ENCODE measurements around the gene ALG12.

The ALG12 gene

GRCh38 chr22:49954991-49955580 is 36.8 kb upstream of the ALG12 start:
- H4K20me1 ChIP-seq = peaks cover 0 to 9% (median 0%) of the 10 kb centered on the region in 11 experiments; a peak in 2 of 22 replicates
- no peaks in the 10 kb centered on the region for H3K36me3 ChIP-seq
- no peaks in the 10 kb centered on the region for H3K27me3 ChIP-seq
- peak overlapping the region; percentile 43 to 92 (median 73) for H3K4me2 ChIP-seq
- no peak overlapping the region for H3K4me3 ChIP-seq
- no peak for TF ChIP-seq Cebpa-rat (IDR thresholded peaks at IDR 0.05)
- peaks cover 67 to 90% (median 80%) of the 10 kb centered on the region in 10 experiments for H3K4me1 ChIP-seq
- no peaks in the 10 kb centered on the region for H3K9me3 ChIP-seq (replicated peaks in 1 of 11)
- peak overlapping the region in 9 of 11 experiments; percentile 8 to 62 (median 24); a peak in 12 of 22 replicates for H3K9ac ChIP-seq
- H3K27ac ChIP-seq = peak overlapping the region in 1 of 11 experiments; percentile 14; a peak in 3 of 22 replicates

GRCh38 chr22:49954354-49954753 is 36.1 kb upstream of the ALG12 start:
- Histone ChIP-seq H3K36me3 (no peaks in the 10 kb centered on the region), H3K9me3 (replicated peaks in 1 of 11) (no peaks in the 10 kb centered on the region), H3K4me1 (peaks cover 60 to 84% (median 72%) of the 10 kb centered on the region in 10 experiments), H3K27me3 (no peaks in the 10 kb centered on the region), H3K9ac (peak overlapping the region in 3 of 11 experiments; percentile 7 to 62 (median 56); a peak in 3 of 22 replicates), H3K4me2 (peak overlapping the region; percentile 57 to 92 (median 74); a peak in 19 of 22 replicates), H3K27ac (no peak overlapping the region), H4K20me1 (peaks cover 0 to 9% (median 0%) of the 10 kb centered on the region in 11 experiments; a peak in 2 of 22 replicates), H3K4me3 (no peak overlapping the region)
- TF ChIP-seq Cebpa-rat (IDR thresholded peaks at IDR 0.05) = no peak

- H3K27ac ChIP-seq = peak overlapping the region in 1 of 11 experiments; percentile 37; a peak in 2 of 22 replicates
- no peaks in the 10 kb centered on the region for H3K27me3 ChIP-seq
- peaks cover 0 to 9% (median 0%) of the 10 kb centered on the region in 11 experiments; a peak in 2 of 22 replicates for H4K20me1 ChIP-seq
- peak overlapping the region in 2 of 11 experiments; percentile 7 to 56; a peak in 3 of 22 replicates for H3K9ac ChIP-seq
- TF ChIP-seq Cebpa-rat (IDR thresholded peaks at IDR 0.05) = no peak
- H3K4me2 ChIP-seq = peak overlapping the region; percentile 42 to 92 (median 74)
- H3K4me1 ChIP-seq = peaks cover 56 to 84% (median 71%) of the 10 kb centered on the region in 10 experiments
- H3K9me3 ChIP-seq (replicated peaks in 1 of 11) = no peaks in the 10 kb centered on the region
- H3K4me3 ChIP-seq = no peak overlapping the region
- H3K36me3 ChIP-seq = no peaks in the 10 kb centered on the region
Measured at GRCh38 chr22:49953680-49954344, 35.6 kb upstream of the ALG12 start.

GRCh38 chr22:49953027-49953679 is 34.9 kb upstream of the ALG12 start:
- Histone ChIP-seq H3K27me3 (no peaks in the 10 kb centered on the region), H4K20me1 (peaks cover 0 to 9% (median 0%) of the 10 kb centered on the region in 11 experiments; a peak in 2 of 22 replicates), H3K4me1 (peaks cover 53 to 84% (median 73%) of the 10 kb centered on the region in 10 experiments), H3K4me2 (peak overlapping the region; percentile 42 to 92 (median 74)), H3K4me3 (no peak overlapping the region), H3K9me3 (replicated peaks in 1 of 11) (no peaks in the 10 kb centered on the region), H3K36me3 (no peaks in the 10 kb centered on the region), H3K9ac (peak overlapping the region in 3 of 11 experiments; percentile 7 to 56 (median 23); a peak in 4 of 22 replicates), H3K27ac (peak overlapping the region in 1 of 11 experiments; percentile 37; a peak in 2 of 22 replicates)
- TF ChIP-seq Cebpa-rat (IDR thresholded peaks at IDR 0.05) = no peak

- Histone ChIP-seq H3K27ac (no peak overlapping the region), H3K27me3 (no peaks in the 10 kb centered on the region), H3K4me1 (peaks cover 53 to 90% (median 82%) of the 10 kb centered on the region in 10 experiments)
Measured at GRCh38 chr22:49951986-49952896, 34.0 kb upstream of the ALG12 start.

GRCh38 chr22:49951678-49951985 is 33.4 kb upstream of the ALG12 start:
- H3K27me3 ChIP-seq = no peaks in the 10 kb centered on the region
- no peak for TF ChIP-seq Cebpa-rat (IDR thresholded peaks at IDR 0.05)
- H3K36me3 ChIP-seq = no peaks in the 10 kb centered on the region
- peak overlapping the region; percentile 37 to 92 (median 73); a peak in 19 of 22 replicates for H3K4me2 ChIP-seq
- H3K27ac ChIP-seq = no peak overlapping the region
- peaks cover 53 to 93% (median 87%) of the 10 kb centered on the region in 10 experiments for H3K4me1 ChIP-seq
- H3K9me3 ChIP-seq (replicated peaks in 1 of 11) = no peaks in the 10 kb centered on the region
- peaks cover 0 to 10% (median 0%) of the 10 kb centered on the region in 11 experiments; a peak in 3 of 22 replicates for H4K20me1 ChIP-seq
- H3K4me3 ChIP-seq = no peak overlapping the region
- peak overlapping the region in 4 of 11 experiments; percentile 10 to 46 (median 28); a peak in 4 of 22 replicates for H3K9ac ChIP-seq

More at GRCh38 chr22:49951986-49952896, 34.0 kb upstream of the ALG12 start:
- Histone ChIP-seq H4K20me1 (peaks cover 0 to 10% (median 0%) of the 10 kb centered on the region in 11 experiments; a peak in 3 of 22 replicates), H3K4me3 (no peak overlapping the region), H3K4me2 (peak overlapping the region in 10 of 11 experiments; percentile 42 to 92 (median 74); a peak in 18 of 22 replicates), H3K9me3 (replicated peaks in 1 of 11) (no peaks in the 10 kb centered on the region), H3K9ac (peak overlapping the region in 4 of 11 experiments; percentile 10 to 56 (median 26); a peak in 4 of 22 replicates), H3K36me3 (no peaks in the 10 kb centered on the region)
- TF ChIP-seq Cebpa-rat (IDR thresholded peaks at IDR 0.05) = no peak

- Histone ChIP-seq H3K4me2 (peak overlapping the region; percentile 37 to 92 (median 73); a peak in 21 of 22 replicates), H3K4me3 (no peak overlapping the region), H3K4me1 (peaks cover 53 to 91% (median 86%) of the 10 kb centered on the region in 10 experiments), H3K9me3 (replicated peaks in 1 of 11) (no peaks in the 10 kb centered on the region), H3K36me3 (no peaks in the 10 kb centered on the region), H3K27me3 (no peaks in the 10 kb centered on the region), H4K20me1 (peaks cover 0 to 10% (median 0%) of the 10 kb centered on the region in 11 experiments; a peak in 3 of 22 replicates), H3K27ac (no peak overlapping the region), H3K9ac (peak overlapping the region in 5 of 11 experiments; percentile 10 to 46 (median 26); a peak in 4 of 22 replicates)
- TF ChIP-seq Cebpa-rat (IDR thresholded peaks at IDR 0.05) = no peak
Measured at GRCh38 chr22:49951000-49951677, 32.9 kb upstream of the ALG12 start.

Measured in BLaER1 treated with 17β-estradiol and CSF1 and Interleukin-3, amounts not matched to agents 10 nM and 100 nM (cell line).